VCaP (cell line): ENCODE data around the gene BNIP2.

Source experiments
- H3K27ac ChIP-seq: fragments of 450-650 bp; 2 replicates; pipeline ENCODE4 v1.5.1; 2017
- TF ChIP-seq, protein P1 (sequence below): fragments of 450-650 bp; conservative IDR thresholded peaks from 2 replicates; pipeline ENCODE4 v1.5.1; 2017; ENCODE audit warnings: mild to moderate bottlenecking, moderate library complexity

The BNIP2 gene

DNA sequence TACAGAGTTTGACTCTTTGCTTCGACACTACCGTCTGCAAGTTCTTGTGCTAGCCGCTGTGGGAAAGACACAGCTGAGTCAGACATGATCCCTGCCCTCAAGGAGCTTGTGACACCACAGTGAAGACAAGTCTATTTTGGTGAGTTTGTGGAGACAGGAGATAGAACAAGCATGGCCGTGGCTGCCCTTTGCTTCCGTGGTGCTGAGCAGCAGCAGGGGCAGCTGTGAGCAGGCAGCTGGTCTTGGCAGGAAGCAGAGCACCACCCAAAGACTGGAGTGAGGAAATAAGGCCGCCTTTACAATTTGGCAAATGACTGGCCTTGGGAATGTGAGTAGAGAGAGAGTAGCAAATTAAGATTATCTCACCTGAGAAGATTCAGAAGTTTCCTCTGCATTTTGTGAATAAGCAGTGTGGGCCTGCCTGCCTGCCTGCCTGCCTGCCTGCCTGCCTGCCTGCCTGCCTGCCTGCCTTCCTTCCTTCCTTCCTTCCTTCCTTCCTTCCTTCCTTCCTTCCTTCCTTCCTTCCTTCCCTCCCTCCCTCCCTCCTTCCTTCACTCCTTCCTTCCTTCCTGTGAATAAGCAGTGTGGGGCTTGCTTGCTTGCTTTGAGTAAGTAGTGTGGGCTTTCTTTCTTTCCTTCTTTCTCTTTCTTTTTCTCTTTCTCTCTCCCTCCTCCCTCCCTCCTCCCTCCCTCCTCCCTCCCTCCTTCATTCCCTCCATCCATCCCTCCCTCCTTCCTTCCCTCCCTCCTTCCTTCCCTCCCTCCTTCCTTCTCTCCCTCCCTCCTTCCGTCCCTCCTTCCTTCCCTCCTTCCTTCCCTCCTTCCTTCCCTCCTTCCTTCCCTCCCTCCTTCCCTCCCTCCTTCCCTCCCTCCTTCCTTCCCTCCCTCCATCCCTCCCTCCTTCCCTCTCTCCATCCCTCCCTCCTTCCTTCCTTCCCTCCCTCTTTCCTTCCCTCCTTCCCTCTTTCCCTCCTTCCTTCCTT, 79.1 kb downstream of the BNIP2 start:
- TF ChIP-seq, protein P1, sequence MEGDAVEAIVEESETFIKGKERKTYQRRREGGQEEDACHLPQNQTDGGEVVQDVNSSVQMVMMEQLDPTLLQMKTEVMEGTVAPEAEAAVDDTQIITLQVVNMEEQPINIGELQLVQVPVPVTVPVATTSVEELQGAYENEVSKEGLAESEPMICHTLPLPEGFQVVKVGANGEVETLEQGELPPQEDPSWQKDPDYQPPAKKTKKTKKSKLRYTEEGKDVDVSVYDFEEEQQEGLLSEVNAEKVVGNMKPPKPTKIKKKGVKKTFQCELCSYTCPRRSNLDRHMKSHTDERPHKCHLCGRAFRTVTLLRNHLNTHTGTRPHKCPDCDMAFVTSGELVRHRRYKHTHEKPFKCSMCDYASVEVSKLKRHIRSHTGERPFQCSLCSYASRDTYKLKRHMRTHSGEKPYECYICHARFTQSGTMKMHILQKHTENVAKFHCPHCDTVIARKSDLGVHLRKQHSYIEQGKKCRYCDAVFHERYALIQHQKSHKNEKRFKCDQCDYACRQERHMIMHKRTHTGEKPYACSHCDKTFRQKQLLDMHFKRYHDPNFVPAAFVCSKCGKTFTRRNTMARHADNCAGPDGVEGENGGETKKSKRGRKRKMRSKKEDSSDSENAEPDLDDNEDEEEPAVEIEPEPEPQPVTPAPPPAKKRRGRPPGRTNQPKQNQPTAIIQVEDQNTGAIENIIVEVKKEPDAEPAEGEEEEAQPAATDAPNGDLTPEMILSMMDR = no peak
- H3K27ac ChIP-seq = no peak overlapping the region
